ENCODE measurements around the gene DPP6.
"Not testable (repeated sequence)": the region's sequence is repeated elsewhere in the genome, so short reads cannot be mapped to it uniquely, and the experiment has no call there.

GRCh38 chr7:154120825-154121224 is 68.6 kb downstream of the DPP6 start:
- TF ChIP-seq CTCF (conservative IDR thresholded peaks at IDR 0.05); EZH2 (IDR thresholded peaks at IDR 0.05; ENCODE audit: low read depth): not testable (repeated sequence)
